HS-27A (cell line): Measurements from ENCODE around the gene PCDHB1.

Source experiments
- DNase-seq: peaks from one replicate; pipeline ENCODE4 v3.0.0-alpha.2; 2012; ENCODE audit warnings: low read depth, missing footprints

The PCDHB1 gene

DNA sequence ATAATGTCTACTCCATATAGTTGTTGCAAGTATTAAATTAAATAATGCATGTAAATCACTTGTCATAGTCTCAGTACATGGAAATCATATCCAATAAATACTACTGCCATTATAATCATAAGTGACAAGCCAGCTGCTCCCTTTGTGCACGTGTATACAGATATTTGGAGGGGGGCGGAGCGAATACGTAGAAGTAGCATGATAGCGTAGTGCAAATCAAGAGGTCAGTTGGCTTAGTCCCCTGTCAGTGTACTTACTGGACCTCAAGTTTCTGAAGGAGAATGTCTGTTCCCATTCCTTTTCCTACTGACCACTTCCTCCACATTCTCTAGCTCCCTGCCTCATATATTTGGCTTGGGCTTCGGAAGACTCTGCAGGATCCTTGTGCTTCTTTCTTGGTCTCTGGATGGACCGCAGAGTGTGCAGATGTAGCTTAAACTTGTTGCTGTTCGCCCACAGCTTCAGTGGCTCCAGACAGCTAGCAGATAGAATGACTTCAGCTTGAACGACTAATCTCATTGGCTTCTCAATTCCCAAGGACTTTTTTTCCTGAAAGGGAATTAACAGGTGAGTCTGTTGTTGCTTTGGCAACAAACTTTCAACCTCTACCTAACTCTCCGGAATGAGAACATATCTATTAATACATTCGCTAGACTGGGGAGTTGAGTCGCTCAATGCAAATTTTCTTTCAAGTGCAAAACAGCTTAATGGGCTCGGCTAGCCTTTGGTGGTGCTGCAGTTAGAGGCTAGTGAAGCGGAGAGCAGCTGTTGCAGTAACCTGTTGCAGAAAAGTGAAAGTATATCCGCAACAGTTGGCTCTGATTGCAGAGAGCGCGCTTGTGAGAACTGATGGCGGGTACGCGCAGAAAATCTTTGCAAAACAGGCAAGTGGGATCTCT, at the start of gene PCDHB1:
PCDHB1 (plus strand) TSS at position 753 of the 899 bp plus-strand sequence; CDS start at position 850, 97 bp downstream.
- no peak for DNase-seq

- no peak for DNase-seq
These were observed 49.7 kb upstream of the PCDHB1 start for GRCh38 chr5:141001446-141001843.

- no peak for DNase-seq
These were observed 49.1 kb upstream of the PCDHB1 start for GRCh38 chr5:141001844-141002604.

- no peak for DNase-seq
These were observed 48.6 kb upstream of the PCDHB1 start for GRCh38 chr5:141002605-141002965.

DNA sequence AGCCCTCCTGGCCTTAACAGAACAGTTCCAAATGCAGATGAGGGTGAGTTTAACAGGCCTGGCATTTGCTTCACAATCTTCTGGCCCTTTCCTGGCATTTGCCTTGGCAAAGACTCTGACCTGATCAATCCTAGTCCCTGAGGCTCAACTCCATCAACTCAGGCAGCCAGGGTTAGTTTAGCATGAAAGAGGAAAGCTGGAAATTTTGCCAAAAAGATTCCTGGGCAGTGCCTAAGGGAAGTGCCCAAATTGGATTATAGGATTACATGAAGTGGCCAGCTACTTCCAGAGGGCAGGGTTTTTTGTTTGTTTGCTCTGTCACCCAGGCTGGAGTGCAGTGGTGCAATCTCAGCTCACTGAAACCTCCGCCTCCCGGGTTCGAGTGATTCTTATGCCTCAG, 48.1 kb upstream of the PCDHB1 start:
- no peak for DNase-seq

GRCh38 chr5:141003791-141004611, 47.2 kb upstream of the PCDHB1 start:
- DNase-seq, result no peak

DNA sequence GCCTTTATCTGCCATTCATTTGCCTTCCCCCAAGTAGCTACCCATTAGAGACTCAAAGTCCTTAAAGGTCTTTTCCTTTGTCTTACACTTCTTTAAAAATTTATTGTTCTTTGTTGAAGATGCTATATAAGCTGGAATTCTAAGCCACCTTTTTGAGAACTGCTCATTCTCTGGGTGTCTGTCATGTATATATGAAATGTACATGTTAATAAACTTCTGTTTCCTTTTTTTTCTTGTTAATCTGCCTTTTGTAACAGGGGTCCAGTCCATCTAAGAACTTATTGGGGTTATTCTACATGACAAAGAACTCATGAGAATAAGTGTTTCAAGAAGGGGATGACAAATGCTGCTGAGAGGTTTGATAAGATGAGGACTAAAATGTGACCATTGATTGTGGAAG, 43.4 kb upstream of the PCDHB1 start:
- DNase-seq, result no peak

DNA sequence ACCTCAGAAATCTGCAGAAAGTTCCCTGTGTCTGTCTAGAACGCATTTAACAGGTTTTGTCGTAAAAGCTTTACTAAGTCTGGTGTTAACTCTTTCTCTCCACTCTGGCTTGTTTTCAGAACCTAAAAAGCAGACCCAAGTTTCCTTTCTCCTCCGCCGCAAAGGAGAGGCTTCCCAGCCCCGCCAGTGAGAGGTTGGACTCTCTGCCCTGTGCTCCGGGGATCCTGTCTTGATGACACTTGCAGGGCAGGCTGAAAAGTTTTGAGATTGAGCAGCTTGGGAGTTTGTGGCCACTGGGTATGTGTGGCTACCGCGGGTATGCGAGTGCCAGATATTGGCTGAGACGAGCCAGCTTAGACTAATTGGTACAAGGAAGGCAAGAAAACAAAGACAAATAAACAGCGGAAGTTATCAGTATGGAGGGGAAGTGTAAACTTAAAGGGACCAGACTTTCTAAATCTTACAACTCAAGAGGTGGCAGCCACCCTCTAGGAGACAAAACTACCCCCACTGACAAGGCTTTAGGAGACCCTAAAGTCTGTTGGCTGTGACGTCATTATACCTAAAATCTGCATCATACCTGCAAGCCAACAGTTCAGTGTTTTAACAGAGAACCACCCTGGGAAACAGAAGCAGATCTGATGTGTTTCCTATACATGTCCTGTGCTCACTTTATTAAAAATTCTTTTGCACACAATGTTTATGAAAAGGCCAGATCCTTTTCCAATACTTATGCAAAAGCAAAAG, 41.0 kb upstream of the PCDHB1 start:
- no peak for DNase-seq

DNA sequence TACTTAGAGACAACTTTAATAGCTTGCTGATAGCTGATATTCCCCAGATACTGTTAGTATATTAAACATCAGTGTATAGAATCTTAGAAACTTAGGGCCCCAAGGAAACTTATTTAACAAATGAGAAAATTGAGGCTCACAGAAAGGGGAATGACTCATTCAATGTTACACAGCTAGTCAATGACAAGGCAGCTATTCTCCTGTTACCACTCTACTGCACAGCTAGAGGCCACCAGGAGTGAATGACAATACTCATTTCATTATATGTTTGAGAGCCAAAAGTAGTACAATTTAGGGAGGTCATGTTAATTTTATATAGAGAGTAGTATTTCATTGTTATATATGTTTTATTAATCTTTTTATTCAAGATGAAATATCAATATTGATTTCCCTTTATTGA, 33.2 kb upstream of the PCDHB1 start:
- no peak for DNase-seq

GRCh38 chr5:141022384-141022783, 28.8 kb upstream of the PCDHB1 start:
- no peak for DNase-seq

DNA sequence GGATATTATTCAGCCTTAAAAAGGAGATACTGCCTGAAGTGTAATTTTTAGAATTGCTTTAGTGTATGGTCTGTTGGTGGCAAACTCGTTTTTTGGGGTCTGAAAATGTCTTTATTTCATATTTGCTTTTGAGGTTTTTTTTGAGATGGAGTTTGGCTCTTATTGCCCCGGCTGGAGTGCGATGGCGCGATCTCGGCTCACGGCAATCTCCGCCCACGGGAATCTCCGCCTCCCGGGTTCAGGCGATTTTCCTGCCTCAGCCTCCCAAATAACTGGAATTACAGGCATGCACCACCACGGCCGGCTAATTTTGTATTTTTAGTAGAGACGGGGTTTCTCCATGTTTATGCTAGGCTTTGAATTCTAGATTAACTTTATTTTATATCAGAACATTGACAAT, 20.2 kb upstream of the PCDHB1 start:
- DNase-seq, result no peak

GRCh38 chr5:141032626-141033025, 18.5 kb upstream of the PCDHB1 start:
- no peak for DNase-seq

GRCh38 chr5:141039061-141039460, 12.1 kb upstream of the PCDHB1 start:
- no peak for DNase-seq

DNA sequence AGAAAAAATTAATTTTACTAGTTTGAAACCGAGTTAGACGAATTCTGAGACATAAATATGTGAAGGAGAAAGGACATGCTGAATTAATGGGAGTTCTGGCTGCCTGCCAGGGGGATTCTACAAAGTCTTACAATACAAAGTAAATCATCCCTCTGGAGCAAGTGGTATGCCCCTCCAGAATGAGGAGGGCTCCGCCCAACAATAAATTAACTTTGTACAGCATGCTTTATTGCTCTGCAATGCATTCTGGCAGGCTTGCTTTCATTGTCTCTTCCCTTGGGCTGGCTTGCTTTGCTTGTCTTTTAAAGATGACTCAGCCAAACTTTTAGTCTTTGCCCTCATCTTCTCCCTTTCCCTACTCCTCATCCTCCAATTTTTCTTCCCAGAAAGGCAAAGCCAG, 11.7 kb upstream of the PCDHB1 start:
- no peak for DNase-seq

DNA sequence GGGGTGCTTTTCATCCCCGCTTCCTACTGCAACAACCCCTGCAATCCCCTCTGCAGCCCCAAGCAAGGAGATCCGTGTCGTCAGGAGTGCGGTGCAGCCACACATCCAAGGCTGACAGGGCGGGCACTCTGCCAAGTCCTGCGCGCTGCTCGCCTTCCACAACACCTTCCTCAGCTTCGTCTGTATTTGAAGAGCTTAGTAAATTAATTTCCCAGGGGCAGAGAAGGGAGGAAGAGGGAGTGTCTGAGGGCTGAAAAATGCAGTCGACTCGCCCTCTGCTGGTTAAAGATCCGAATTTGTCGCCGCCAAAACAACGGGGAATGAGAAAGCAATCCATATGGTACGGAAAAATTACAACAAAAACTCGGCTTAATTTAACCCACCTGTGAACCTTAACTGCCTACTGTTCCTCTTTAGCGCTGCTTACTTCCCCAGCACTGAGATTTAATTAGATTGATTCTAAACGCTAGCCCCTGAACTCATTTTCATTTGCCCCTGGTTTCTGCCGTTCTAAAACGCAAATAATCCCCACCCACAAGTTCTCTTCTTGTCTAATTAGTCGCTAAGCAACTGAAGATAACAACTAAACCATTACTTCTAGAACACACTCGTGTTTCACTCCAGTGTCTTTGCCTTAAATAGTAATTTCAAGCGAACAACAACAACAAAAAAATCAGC, 10.9 kb upstream of the PCDHB1 start:
- DNase-seq, result no peak

- no peak for DNase-seq
These were observed 10.3 kb upstream of the PCDHB1 start for GRCh38 chr5:141040771-141041426.

DNA sequence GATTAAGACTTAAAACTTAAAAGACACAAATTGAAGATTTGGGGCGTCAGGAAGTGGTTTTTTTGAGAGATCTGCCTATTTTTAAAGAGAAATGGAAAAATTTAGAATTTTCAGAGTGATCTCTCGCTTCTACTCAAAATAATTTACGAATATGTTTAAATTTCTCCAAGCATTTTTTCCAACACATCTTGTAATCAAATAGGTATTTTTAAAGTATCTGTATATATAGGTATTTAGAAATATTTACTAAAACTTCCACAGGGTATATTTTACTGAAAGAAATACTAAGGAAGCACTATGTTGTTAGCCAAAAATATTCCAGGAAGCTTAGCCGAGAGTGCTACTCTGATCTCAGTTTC, 9.8 kb upstream of the PCDHB1 start:
- DNase-seq, result no peak

- no peak for DNase-seq
These were observed 8.6 kb upstream of the PCDHB1 start for GRCh38 chr5:141042555-141042954.

DNA sequence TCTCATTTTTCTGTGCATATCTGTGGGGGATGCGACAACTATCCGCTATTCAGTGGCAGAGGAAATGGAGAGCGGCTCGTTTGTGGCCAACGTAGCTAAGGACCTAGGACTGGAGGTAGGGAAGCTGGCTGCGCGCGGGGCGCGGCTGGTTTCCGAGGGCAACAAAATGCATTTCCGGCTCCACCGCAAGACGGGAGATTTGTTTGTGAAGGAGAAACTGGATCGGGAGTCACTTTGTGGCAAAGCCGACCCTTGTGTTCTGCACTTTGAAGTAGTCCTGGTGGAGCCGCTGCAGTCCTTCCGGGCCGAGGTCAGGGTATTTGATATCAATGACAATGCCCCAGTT, 320 bp downstream of the PCDHB1 start:
- no peak for DNase-seq

GRCh38 chr5:141077826-141078225, 26.7 kb downstream of the PCDHB1 start:
- DNase-seq, result no peak

DNA sequence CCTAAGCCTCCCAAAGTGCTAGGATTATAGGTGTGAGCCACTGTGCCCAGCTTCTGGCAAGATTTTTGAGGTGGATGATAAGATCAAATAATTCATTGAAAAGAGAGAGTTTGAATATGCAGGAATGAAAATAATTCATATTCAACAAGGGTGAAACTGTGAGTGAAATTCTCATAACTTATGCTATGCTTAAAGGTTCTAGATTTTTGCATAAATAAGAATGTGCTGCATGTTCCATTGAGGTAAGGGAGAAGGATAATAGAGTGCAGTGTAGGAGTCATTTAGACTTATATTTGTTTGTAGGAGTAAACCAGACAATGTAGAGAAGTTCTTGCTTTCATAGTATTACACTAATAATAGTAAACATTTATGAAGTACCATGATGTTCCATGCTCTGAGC, 31.1 kb downstream of the PCDHB1 start:
- no peak for DNase-seq
